DMS153 treated with DMSO at 0.1 percent for 48 hours (cell line): ENCODE measurements around the gene ALDH3A2.

Experiments used
- DNase-seq: peaks from one replicate; lab custom pipeline; 2025; ENCODE audit not compliant: unreplicated experiment; lab: John Stamatoyannopoulos, UW

ALDH3A2 gene

DNA sequence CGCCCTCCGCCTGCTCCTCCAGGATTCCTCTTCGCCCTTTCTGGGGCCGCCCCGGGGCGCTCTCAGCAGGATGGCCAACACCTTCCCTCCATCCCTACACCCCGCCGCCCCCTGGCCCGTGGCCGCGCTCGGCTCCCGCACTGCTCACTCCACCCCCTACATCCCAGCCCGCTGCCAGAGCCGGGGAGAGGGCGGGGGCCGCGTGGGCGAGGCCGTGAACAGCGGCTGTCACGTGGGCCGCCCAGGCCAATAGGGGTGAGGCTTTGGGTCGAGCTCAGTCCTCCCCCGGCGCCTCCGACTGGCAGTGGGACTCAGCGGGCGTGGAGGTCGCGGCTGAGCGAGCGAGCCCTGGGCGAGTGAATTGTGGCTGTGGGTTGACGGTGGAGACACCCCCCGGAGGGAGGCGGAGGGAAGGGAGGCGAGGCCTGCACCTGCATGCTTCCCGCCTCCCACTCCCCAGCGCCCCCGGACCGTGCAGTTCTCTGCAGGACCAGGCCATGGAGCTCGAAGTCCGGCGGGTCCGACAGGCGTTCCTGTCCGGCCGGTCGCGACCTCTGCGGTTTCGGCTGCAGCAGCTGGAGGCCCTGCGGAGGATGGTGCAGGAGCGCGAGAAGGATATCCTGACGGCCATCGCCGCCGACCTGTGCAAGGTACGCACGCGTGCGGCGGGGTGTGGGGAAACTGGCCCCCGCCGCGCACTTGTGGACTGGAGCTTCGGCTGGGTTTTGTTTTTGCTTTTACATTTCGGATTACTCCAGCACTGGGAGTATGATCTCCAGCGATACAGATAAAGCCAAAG is at the start of gene ALDH3A2:
Gene ALDH3A2 (plus strand): TSS at position 277 of the 799 bp plus-strand sequence. CDS start 221 bp downstream, at position 498.
- DNase-seq, result peak; percentile 48

GRCh38 chr17:19610311-19610710 is 38.2 kb upstream of the ALDH3A2 start:
- DNase-seq, result no peak

GRCh38 chr17:19610879-19611278 is 37.7 kb upstream of the ALDH3A2 start:
- DNase-seq, result no peak

DNA sequence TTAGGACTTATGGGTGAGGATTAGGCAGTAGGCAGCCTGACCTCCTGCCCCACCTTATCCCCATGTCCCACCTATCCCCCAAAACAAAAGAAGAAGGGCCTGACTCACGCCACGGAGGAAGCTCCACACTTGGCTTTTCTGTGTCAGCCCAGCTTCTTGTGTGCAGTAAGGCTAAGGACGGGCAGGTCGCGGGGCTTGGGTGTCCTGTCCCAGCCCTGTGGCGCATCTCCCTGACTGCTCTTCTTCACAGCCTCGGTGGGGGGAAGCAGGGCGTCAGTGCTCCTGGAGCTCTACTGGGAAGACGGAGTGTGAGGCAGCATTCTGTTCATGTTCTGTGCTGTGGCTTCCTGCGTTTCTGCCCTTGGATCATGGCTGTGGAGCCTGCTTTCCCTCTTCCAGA is 34.6 kb upstream of the ALDH3A2 start:
- no peak for DNase-seq

GRCh38 chr17:19614900-19615299 is 33.7 kb upstream of the ALDH3A2 start:
- no peak for DNase-seq

DNA sequence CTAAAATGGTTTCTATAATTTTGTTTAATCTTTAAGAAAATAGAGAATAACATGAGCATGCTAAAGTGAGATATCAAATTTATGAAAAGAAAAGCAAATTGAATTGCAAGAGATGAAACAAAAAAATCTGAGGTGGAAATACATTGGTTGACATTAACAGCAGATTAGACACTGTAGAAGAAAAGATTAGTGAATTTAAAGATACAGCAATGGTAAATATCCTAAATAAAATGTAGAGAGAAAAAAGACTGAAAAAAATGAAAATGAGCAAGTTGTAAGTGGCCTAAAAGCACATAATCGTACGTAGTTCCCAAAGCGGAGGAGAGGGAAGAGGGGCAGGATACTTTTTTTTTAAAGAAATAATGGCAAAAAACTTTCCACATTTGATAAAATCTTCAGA is 30.5 kb upstream of the ALDH3A2 start:
- no peak for DNase-seq

DNA sequence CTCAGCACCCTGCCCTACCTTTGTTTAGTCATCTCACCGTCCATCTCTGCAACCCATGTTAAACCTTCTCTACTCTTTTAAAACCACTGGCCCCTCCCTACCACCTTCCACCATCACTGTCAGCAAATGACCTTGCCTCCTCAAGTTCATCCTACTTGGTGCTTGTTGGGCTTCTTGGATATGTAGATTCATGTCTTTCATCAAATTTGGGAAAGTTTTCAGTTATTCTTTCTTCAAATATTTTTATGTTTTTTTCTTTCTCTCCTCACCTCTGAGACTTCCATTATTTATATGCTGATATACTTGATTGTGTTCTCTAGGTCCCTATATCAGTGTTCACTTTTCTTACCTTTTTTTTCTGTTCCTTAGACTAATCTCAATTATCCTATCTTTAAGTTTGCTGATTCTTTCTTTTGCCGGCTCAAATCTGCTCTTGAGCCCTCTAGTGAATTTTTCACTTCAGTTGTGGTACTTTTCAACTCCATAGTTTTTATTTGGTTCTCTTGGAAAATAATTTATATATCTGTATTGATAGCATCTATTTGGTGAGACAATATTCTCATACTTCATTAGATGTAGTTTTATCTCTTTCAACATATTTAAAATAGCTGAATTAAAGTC is 28.7 kb upstream of the ALDH3A2 start:
- DNase-seq, result no peak

DNA sequence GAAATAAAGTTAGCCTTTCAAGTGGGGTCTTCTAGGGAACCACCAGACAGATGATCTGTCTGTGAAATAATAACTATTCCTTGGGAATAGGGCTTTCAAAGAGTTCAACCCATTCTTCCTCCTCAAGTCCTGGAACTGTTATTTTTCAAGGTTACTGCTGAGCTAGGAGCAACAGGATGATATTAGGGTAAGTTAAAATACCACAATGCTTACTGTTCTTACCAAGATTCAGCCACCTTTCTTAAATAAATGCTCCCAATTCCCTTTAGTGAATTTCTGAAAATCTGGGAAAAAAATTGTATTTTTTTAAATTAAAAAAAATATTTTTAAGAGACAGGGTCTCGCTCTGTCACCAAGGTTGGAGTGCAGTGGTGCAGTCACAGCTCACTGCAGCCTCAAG is 26.9 kb upstream of the ALDH3A2 start:
- no peak for DNase-seq

- DNase-seq, result no peak
Measured at GRCh38 chr17:19626079-19626478, 22.5 kb upstream of the ALDH3A2 start.

DNA sequence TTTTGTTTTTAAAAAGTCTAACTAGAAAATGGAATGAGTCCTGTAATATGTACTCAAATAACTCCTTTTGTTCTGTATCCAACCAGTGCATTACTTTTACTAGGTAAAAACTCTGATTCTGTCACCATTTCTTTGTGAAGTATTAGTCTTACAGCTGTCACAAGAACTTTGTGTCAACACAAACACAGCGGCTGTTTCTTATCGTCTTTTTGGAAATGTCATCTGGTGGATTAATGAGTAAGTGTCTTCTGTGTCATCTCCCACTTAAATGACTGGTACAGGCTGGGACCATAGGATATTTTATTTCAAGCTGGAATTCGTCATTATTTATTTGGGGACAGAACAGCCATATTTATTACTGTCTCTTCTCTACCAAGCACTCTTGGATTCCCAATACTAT is 19.1 kb upstream of the ALDH3A2 start:
- no peak for DNase-seq

- no peak for DNase-seq
Measured at GRCh38 chr17:19630035-19630434, 18.5 kb upstream of the ALDH3A2 start.

GRCh38 chr17:19630661-19631060 is 17.9 kb upstream of the ALDH3A2 start:
- no peak for DNase-seq

DNA sequence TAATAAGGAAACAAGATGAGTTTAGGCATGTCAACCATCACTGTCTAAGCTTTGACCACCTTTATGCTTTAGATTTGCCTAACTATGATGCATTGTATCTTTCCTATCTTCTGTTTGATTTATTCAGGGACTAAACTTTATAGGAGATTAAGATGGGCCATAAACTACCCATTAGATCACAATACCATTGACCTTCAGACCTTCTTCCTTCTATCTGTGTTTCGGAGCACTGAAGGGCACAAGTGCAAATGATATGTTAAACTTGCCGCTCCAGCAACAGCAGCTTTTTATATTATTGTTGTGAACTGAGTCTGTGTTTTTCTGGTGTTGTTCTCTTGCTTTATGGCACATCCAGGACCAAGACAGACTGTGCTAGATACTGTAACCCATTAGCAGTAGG is 16.6 kb upstream of the ALDH3A2 start:
- DNase-seq, result no peak

- no peak for DNase-seq
Measured at GRCh38 chr17:19641687-19642372, 6.7 kb upstream of the ALDH3A2 start.

GRCh38 chr17:19642373-19642893 is 6.1 kb upstream of the ALDH3A2 start:
- DNase-seq, result no peak

GRCh38 chr17:19644493-19645210 is 3.9 kb upstream of the ALDH3A2 start:
- DNase-seq, result no peak

GRCh38 chr17:19645734-19646201 is 2.8 kb upstream of the ALDH3A2 start:
- DNase-seq, result no peak

- no peak for DNase-seq
Measured at GRCh38 chr17:19646788-19647696, 1.5 kb upstream of the ALDH3A2 start.

GRCh38 chr17:19647697-19648474 is 665 bp upstream of the ALDH3A2 start:
- DNase-seq, result peak; percentile 20

- DNase-seq, result no peak
Measured at GRCh38 chr17:19649274-19649541, 657 bp downstream of the ALDH3A2 start.
